Measurements from ENCODE around the gene PSG11. TPM values are rescaled to one million over a fixed set of nuclear protein-coding genes. Genes with fewer than 3 reads are reported as not detected.

The PSG11 gene
- total RNA-seq, 1 experiment from 2014 or later, result not detected

DNA sequence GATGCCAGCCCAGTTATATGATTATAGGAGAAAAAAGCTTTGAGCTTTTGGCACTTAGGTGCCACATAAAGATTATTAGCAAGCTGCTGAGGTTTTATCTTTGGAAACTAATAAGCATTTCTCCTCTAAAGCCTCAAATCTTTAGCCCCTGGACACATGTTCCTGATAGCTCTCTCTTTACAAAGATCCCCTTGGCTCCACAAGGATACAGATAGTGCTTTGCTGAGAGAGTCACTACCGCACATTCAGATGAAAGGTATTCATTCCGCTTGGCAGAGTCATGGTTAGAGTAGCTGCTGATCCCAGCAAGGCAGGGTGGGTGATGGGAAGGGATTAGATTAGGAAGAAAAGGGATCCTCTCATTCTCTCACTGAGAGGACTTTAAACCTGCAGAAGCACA lies 61.1 kb downstream of the PSG11 start (continued):
- TF ChIP-seq, protein P1, sequence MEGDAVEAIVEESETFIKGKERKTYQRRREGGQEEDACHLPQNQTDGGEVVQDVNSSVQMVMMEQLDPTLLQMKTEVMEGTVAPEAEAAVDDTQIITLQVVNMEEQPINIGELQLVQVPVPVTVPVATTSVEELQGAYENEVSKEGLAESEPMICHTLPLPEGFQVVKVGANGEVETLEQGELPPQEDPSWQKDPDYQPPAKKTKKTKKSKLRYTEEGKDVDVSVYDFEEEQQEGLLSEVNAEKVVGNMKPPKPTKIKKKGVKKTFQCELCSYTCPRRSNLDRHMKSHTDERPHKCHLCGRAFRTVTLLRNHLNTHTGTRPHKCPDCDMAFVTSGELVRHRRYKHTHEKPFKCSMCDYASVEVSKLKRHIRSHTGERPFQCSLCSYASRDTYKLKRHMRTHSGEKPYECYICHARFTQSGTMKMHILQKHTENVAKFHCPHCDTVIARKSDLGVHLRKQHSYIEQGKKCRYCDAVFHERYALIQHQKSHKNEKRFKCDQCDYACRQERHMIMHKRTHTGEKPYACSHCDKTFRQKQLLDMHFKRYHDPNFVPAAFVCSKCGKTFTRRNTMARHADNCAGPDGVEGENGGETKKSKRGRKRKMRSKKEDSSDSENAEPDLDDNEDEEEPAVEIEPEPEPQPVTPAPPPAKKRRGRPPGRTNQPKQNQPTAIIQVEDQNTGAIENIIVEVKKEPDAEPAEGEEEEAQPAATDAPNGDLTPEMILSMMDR (IDR thresholded peaks at IDR 0.05 in 2 of 3, conservative IDR thresholded peaks at IDR 0.05 in 1 of 3; ENCODE audit: borderline replicate concordance in 1 of 3, insufficient read depth in 1 of 3, low read depth in 2 of 3, low read length in 2 of 3), result no peak
- no peak for TF ChIP-seq SRF (IDR thresholded peaks at IDR 0.05; ENCODE audit: low read depth)
- no peak for TF ChIP-seq RAD21 (IDR thresholded peaks at IDR 0.05; ENCODE audit: low read depth)
- no peak for TF ChIP-seq POLR2AphosphoS5 (IDR thresholded peaks at IDR 0.05; ENCODE audit: low read depth, low read length)
- no peak for TF ChIP-seq ELF1 (IDR thresholded peaks at IDR 0.05; ENCODE audit: borderline replicate concordance, low read depth)
- no peak for TF ChIP-seq POLR2A (IDR thresholded peaks at IDR 0.05; ENCODE audit: borderline replicate concordance, extremely low read depth, insufficient read depth, insufficient read length)
- TF ChIP-seq ZNF274 (IDR thresholded peaks at IDR 0.05; ENCODE audit: low read depth, low read length), result no peak
- TF ChIP-seq SIN3A (IDR thresholded peaks at IDR 0.05; ENCODE audit: low read depth), result no peak
- TF ChIP-seq CBX3 (IDR thresholded peaks at IDR 0.05; ENCODE audit: low read depth), result no peak

DNA sequence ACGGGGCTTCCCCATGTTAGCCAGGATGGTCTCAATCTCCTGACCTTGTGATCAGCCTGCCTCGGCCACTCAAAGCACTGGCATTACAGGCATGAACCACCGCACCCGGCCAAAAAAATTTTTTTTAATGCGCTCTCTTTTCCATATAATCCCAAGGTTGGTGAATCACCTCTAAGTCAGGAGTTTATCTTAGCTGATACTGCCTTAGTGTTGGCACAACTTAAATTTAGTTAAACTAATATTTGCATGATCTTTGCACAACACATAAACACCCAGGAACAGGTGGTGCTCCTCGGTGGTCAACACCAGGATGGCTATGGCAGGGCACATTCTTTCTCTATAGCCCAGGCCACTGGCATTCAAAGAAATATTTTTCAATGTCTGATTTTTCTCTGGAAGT lies 65.2 kb downstream of the PSG11 start:
- Histone ChIP-seq H3K9ac (ENCODE audit: low read length) (no peak overlapping the region), H2AFZ (ENCODE audit: low read depth, low read length, poor library complexity, severe bottlenecking) (no peak overlapping the region), H3K9me3 (ENCODE audit: control insufficient read depth in 1 of 2, insufficient read depth in 1 of 2, low read depth in 1 of 2, low read length in 2 of 2) (no peaks in the 10 kb centered on the region), H3K4me2 (ENCODE audit: low read length) (no peak overlapping the region), H4K20me1 (ENCODE audit: insufficient read depth) (no peaks in the 10 kb centered on the region), H3K9me2 (ENCODE audit: insufficient read depth) (no peaks in the 10 kb centered on the region), H3K27me3 (ENCODE audit: insufficient read depth, low read length) (peaks cover 9% of the 10 kb centered on the region; the same call in 1 of the 2 replicates), H3K79me2 (ENCODE audit: insufficient read depth, low read length) (no peaks in the 10 kb centered on the region), H3K4me3 (replicated peaks in 1 of 2; ENCODE audit: low read depth in 1 of 2, low read length in 2 of 2) (no peak overlapping the region), H3K36me3 (ENCODE audit: control insufficient read depth in 1 of 2, insufficient read depth in 2 of 2, low read length in 2 of 2) (no peaks in the 10 kb centered on the region), H3K4me1 (ENCODE audit: control insufficient read depth in 1 of 2, insufficient read depth in 2 of 2, low read length in 2 of 2) (no peaks in the 10 kb centered on the region), H3K27ac (ENCODE audit: low read depth, low read length) (no peak overlapping the region)
- no peak for ATAC-seq
- no peak for DNase-seq (ENCODE audit: low read depth, low spot score)
- ChIA-PET POLR2A (no interaction called here), CTCF (no interaction called here), RAD21 (ENCODE audit: low non-redundant PET in 1 of 2, low total read pairs in 2 of 2, uncharacterized antibody in 2 of 2, unreplicated experiment in 2 of 2) (no interaction called here)
- BruUV-seq (replicated peaks), result no TSS peak
- intact Hi-C loops (cut with micrococcal nuclease), result no loop called here
- no peak for TF ChIP-seq EZH2 (IDR thresholded peaks at IDR 0.05)
- TF ChIP-seq ELF1 (IDR thresholded peaks at IDR 0.05; ENCODE audit: borderline replicate concordance, low read depth), result no peak
- TF ChIP-seq CEBPB (IDR thresholded peaks at IDR 0.05; ENCODE audit: low read depth), result no peak
- no peak for TF ChIP-seq YY1 (IDR thresholded peaks at IDR 0.05; ENCODE audit: extremely low read depth, insufficient replicate concordance, low read depth, low read length)
- TF ChIP-seq EGR1 (IDR thresholded peaks at IDR 0.05; ENCODE audit: low read depth), result no peak
- TF ChIP-seq EZH2phosphoT487 (IDR thresholded peaks at IDR 0.05; ENCODE audit: borderline replicate concordance), result no peak
- TF ChIP-seq, protein P2, sequence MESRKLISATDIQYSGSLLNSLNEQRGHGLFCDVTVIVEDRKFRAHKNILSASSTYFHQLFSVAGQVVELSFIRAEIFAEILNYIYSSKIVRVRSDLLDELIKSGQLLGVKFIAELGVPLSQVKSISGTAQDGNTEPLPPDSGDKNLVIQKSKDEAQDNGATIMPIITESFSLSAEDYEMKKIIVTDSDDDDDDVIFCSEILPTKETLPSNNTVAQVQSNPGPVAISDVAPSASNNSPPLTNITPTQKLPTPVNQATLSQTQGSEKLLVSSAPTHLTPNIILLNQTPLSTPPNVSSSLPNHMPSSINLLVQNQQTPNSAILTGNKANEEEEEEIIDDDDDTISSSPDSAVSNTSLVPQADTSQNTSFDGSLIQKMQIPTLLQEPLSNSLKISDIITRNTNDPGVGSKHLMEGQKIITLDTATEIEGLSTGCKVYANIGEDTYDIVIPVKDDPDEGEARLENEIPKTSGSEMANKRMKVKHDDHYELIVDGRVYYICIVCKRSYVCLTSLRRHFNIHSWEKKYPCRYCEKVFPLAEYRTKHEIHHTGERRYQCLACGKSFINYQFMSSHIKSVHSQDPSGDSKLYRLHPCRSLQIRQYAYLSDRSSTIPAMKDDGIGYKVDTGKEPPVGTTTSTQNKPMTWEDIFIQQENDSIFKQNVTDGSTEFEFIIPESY (IDR thresholded peaks at IDR 0.05; ENCODE audit: extremely low read depth, insufficient replicate concordance, low read length), result no peak
- TF ChIP-seq, protein P3, sequence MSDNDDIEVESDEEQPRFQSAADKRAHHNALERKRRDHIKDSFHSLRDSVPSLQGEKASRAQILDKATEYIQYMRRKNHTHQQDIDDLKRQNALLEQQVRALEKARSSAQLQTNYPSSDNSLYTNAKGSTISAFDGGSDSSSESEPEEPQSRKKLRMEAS (IDR thresholded peaks at IDR 0.05), result no peak
- TF ChIP-seq SP1 (IDR thresholded peaks at IDR 0.05; ENCODE audit: low read depth), result no peak
- TF ChIP-seq SRF (IDR thresholded peaks at IDR 0.05; ENCODE audit: low read depth), result no peak
- TF ChIP-seq, protein P4, sequence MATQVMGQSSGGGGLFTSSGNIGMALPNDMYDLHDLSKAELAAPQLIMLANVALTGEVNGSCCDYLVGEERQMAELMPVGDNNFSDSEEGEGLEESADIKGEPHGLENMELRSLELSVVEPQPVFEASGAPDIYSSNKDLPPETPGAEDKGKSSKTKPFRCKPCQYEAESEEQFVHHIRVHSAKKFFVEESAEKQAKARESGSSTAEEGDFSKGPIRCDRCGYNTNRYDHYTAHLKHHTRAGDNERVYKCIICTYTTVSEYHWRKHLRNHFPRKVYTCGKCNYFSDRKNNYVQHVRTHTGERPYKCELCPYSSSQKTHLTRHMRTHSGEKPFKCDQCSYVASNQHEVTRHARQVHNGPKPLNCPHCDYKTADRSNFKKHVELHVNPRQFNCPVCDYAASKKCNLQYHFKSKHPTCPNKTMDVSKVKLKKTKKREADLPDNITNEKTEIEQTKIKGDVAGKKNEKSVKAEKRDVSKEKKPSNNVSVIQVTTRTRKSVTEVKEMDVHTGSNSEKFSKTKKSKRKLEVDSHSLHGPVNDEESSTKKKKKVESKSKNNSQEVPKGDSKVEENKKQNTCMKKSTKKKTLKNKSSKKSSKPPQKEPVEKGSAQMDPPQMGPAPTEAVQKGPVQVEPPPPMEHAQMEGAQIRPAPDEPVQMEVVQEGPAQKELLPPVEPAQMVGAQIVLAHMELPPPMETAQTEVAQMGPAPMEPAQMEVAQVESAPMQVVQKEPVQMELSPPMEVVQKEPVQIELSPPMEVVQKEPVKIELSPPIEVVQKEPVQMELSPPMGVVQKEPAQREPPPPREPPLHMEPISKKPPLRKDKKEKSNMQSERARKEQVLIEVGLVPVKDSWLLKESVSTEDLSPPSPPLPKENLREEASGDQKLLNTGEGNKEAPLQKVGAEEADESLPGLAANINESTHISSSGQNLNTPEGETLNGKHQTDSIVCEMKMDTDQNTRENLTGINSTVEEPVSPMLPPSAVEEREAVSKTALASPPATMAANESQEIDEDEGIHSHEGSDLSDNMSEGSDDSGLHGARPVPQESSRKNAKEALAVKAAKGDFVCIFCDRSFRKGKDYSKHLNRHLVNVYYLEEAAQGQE (IDR thresholded peaks at IDR 0.05; ENCODE audit: low read depth), result no peak
- no peak for TF ChIP-seq POLR2A (IDR thresholded peaks at IDR 0.05; ENCODE audit: borderline replicate concordance, extremely low read depth, insufficient read depth, insufficient read length)
